CD4-positive, alpha-beta T cell treated with Interleukin-2 at 100 ng/mL for 4 hours (primary cell): ENCODE measurements around the gene TFB1M.

Experiments used
- DNase-seq: peaks from one replicate; pipeline ENCODE4 v3.0.0-alpha.2; 2020; ENCODE audit warnings: low spot score

The TFB1M gene

GRCh38 chr6:155297669-155298068 is 16.6 kb downstream of the TFB1M start:
- no peak for DNase-seq

GRCh38 chr6:155292711-155293110 is 21.6 kb downstream of the TFB1M start:
- no peak for DNase-seq

- no peak for DNase-seq
Measured at GRCh38 chr6:155291291-155291690, 23.0 kb downstream of the TFB1M start.

GRCh38 chr6:155290491-155290890 is 23.8 kb downstream of the TFB1M start:
- no peak for DNase-seq

- no peak for DNase-seq
Measured at GRCh38 chr6:155287762-155288161, 26.5 kb downstream of the TFB1M start.

- no peak for DNase-seq
Measured at GRCh38 chr6:155284775-155285174, 29.5 kb downstream of the TFB1M start.

GRCh38 chr6:155278319-155279049 is 35.8 kb downstream of the TFB1M start:
- no peak for DNase-seq

- no peak for DNase-seq
Measured at GRCh38 chr6:155276638-155277037, 37.6 kb downstream of the TFB1M start.

GRCh38 chr6:155275808-155276480 is 38.3 kb downstream of the TFB1M start:
- no peak for DNase-seq

GRCh38 chr6:155274533-155274932 is 39.8 kb downstream of the TFB1M start:
- DNase-seq: no peak

- DNase-seq: no peak
Measured at GRCh38 chr6:155274106-155274505, 40.2 kb downstream of the TFB1M start.

- DNase-seq: no peak
Measured at GRCh38 chr6:155273431-155273830, 40.9 kb downstream of the TFB1M start.

GRCh38 chr6:155272353-155273232 is 41.7 kb downstream of the TFB1M start:
- DNase-seq: no peak

- DNase-seq: no peak
Measured at GRCh38 chr6:155271145-155271544, 43.1 kb downstream of the TFB1M start.

- DNase-seq: no peak
Measured at GRCh38 chr6:155270561-155271091, 43.7 kb downstream of the TFB1M start.

GRCh38 chr6:155269765-155270164 is 44.5 kb downstream of the TFB1M start:
- DNase-seq: no peak

GRCh38 chr6:155268088-155268867 is 46.0 kb downstream of the TFB1M start:
- peak; percentile 40 for DNase-seq

- no peak for DNase-seq
Measured at GRCh38 chr6:155267411-155267810, 46.9 kb downstream of the TFB1M start.

- DNase-seq: no peak
Measured at GRCh38 chr6:155265843-155266535, 48.3 kb downstream of the TFB1M start.

- DNase-seq: no peak
Measured at GRCh38 chr6:155264693-155265320, 49.5 kb downstream of the TFB1M start.
